LNCaP clone FGC (cell line): ENCODE measurements around the gene SAMD4B.

ENCODE experiments used
- DNase-seq: peaks from one replicate; pipeline ENCODE4 v3.0.0-alpha.2; 2011; ENCODE audit warnings: low read depth
- H3K4me3 ChIP-seq: 2 replicates; pipeline ENCODE4 v1.5.1; 2011; ENCODE audit warnings: mild to moderate bottlenecking, low read depth, low read length, control low read depth
- TF ChIP-seq, protein P1 (sequence below): IDR thresholded peaks from 2 replicates; pipeline ENCODE4 v1.5.1; 2012; ENCODE audit warnings: mild to moderate bottlenecking; ENCODE audit not compliant: control insufficient read depth, insufficient read depth; ENCODE audit errors: extremely low read depth

Gene SAMD4B, protein sequence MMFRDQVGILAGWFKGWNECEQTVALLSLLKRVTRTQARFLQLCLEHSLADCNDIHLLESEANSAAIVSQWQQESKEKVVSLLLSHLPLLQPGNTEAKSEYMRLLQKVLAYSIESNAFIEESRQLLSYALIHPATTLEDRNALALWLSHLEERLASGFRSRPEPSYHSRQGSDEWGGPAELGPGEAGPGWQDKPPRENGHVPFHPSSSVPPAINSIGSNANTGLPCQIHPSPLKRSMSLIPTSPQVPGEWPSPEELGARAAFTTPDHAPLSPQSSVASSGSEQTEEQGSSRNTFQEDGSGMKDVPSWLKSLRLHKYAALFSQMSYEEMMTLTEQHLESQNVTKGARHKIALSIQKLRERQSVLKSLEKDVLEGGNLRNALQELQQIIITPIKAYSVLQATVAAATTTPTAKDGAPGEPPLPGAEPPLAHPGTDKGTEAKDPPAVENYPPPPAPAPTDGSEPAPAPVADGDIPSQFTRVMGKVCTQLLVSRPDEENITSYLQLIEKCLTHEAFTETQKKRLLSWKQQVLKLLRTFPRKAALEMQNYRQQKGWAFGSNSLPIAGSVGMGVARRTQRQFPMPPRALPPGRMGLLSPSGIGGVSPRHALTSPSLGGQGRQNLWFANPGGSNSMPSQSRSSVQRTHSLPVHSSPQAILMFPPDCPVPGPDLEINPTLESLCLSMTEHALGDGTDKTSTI

DNA sequence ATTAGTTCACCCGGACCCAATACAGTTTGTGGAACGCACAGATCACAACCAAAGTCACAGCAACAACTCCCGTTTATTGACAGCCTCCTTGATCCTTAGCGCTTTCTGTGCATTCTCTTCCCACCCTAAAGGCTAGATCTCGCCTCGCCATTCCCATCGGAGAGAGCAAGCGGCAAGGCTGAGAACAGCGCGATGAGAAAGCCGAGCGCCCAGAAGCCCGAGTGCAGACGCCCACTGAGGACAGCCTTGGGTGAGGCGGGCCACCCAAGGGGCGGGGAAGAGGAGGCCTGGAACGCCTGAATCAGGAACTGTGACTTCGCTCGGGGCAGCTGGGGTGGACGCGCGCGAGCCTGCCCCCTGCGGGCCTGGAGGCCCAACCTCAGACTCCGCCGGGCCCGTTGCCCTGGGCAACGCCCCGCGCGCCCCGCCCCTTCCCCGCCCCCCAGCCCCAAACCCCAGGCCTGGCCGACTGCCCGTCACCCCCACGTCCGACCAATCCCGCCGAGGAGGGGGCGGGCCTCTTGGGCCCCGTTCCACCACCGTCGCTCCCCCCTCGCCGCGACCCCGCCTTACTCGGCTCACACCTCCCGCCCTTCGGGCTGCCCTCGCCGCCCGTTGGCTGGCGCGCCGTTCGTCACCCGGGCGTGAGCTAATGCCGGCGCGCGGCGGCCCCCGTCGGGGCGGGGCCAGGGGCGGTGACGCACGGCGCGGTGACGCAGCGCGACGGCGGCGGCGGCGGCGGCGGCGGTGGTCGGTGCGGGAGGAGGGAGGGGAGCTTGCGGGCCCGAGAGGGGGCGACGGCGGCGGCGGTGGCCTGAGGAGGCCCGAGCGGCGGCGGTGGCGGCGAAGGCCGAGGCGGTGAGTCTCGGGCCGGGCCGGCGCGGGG is at the start of gene SAMD4B:
TSS of gene SAMD4B (plus strand) at position 703 of the 886 bp plus-strand sequence. CDS start 14,473 bp downstream, outside the sequence.
- TF ChIP-seq, protein P1, sequence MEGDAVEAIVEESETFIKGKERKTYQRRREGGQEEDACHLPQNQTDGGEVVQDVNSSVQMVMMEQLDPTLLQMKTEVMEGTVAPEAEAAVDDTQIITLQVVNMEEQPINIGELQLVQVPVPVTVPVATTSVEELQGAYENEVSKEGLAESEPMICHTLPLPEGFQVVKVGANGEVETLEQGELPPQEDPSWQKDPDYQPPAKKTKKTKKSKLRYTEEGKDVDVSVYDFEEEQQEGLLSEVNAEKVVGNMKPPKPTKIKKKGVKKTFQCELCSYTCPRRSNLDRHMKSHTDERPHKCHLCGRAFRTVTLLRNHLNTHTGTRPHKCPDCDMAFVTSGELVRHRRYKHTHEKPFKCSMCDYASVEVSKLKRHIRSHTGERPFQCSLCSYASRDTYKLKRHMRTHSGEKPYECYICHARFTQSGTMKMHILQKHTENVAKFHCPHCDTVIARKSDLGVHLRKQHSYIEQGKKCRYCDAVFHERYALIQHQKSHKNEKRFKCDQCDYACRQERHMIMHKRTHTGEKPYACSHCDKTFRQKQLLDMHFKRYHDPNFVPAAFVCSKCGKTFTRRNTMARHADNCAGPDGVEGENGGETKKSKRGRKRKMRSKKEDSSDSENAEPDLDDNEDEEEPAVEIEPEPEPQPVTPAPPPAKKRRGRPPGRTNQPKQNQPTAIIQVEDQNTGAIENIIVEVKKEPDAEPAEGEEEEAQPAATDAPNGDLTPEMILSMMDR, result peak; percentile 85
- DNase-seq, result peak; percentile 88

DNA sequence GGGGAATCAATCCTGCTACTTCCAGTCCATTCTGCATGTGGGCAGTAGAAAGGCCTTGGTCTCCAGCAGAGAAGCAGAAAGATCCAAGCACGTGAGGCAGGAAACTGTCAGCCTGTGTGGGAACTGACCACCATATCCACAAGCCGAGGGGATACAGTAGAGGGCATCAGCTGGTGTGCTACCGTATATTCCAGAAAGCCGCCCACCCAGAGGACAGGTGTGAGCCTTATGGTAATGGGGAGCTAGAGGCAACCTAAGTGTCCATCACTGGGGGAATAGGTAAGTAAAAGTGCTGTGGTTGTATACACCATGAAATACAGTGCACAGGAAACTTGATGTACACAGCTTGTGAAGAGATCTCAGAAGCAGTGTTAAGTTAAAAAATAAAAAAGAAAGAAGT is 48.8 kb upstream of the SAMD4B start:
- no peak for DNase-seq
- H3K4me3 ChIP-seq, result no peak overlapping the region
- TF ChIP-seq, protein P1, result no peak

More for the DNA sequence above, at the start of gene SAMD4B:
- peak within 1 kb of the TSS; percentile 86 for H3K4me3 ChIP-seq

DNA sequence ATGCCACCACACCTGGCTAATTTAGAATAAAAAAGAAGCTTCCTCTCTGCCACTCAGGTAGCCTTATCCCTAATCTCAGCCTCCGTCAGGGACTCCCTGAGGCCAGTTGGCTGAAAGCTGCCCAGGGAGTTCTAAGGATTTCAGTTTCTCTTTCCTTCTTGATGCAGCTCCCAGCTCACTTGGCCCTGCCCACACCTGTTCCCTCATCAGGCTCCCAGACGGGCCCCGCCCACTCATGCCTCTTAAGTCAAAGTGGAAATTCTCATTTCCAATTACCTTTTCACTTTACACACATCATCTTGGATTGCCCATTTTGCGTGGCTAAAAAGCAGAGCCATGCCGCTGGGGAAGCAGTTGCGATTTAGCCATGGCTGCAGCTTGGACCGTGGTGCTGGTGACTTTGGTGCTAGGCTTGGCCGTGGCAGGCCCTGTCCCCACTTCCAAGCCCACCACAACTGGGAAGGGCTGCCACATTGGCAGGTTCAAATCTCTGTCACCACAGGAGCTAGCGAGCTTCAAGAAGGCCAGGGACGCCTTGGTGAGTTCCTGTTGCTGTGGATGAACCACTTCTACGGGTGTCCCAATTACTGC is 46.1 kb upstream of the SAMD4B start, which contains the start of gene IFNL1:
TSS of gene IFNL1 (plus strand) at position 353 of the 591 bp plus-strand sequence. CDS start at position 368, 15 bp downstream.
- TF ChIP-seq, protein P1, result no peak
- H3K4me3 ChIP-seq, result no peak within 1 kb of the TSS
- DNase-seq, result no peak

DNA sequence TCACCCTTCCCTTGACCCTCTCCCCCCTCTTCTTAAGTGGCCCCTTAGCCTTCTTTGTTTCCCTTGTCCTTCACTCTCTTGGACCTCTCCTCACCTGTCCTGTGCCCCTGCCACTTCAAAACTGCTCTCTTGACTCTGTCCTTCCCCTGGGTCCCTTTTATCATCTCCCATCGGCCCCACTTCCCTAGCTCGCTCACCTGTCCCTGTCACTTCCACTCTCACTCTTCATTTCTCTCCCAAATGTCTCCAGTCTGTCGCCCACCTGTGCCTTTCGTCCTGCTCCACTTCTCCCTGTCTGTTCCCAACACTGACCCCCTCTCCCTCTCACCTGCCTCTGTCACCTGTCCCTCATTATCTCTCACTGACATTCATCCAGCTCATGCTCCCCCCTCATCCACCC is 45.3 kb upstream of the SAMD4B start:
- no peak for DNase-seq
- TF ChIP-seq, protein P1, result no peak
- H3K4me3 ChIP-seq, result no peak overlapping the region

DNA sequence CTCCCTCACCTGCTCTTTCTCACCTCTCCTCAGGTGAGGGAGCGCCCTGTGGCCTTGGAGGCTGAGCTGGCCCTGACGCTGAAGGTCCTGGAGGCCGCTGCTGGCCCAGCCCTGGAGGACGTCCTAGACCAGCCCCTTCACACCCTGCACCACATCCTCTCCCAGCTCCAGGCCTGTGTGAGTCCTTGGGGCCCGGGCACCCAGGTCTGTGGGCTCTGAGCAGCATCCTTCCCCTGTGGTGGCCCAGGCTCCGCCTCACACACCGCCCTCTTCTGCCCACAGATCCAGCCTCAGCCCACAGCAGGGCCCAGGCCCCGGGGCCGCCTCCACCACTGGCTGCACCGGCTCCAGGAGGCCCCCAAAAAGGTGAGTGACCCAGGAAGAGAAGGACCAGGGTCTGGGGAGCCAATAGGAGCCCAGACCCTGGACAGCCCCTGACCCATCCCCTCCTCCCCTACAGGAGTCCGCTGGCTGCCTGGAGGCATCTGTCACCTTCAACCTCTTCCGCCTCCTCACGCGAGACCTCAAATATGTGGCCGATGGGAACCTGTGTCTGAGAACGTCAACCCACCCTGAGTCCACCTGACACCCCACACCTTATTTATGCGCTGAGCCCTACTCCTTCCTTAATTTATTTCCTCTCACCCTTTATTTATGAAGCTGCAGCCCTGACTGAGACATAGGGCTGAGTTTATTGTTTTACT is 44.1 kb upstream of the SAMD4B start:
- no peak for DNase-seq
- TF ChIP-seq, protein P1, result no peak
- no peak overlapping the region for H3K4me3 ChIP-seq
